Middle frontal gyrus (tissue), 1 donor: Measurements from ENCODE around the gene TSPAN15.

Experiments
- DNase-seq: peaks from one replicate; pipeline ENCODE4 v3.0.0-alpha.2; 2015; ENCODE audit warnings: low spot score; ENCODE audit errors: extremely low spot score

TSPAN15 gene

GRCh38 chr10:69451209-69451783 lies at the start of gene TSPAN15:
TSS of gene TSPAN15 (plus strand) at chr10:69451465. CDS start at chr10:69451595, 130 bp downstream.
- DNase-seq: peak; percentile 82

- no peak for DNase-seq
Observed at GRCh38 chr10:69402386-69402785, 48.9 kb upstream of the TSPAN15 start.

GRCh38 chr10:69403066-69403465 lies 48.2 kb upstream of the TSPAN15 start:
- DNase-seq: no peak

GRCh38 chr10:69403519-69403918 lies 47.7 kb upstream of the TSPAN15 start:
- DNase-seq: no peak

- no peak for DNase-seq
Observed at GRCh38 chr10:69404786-69405185, 46.5 kb upstream of the TSPAN15 start.

- DNase-seq: no peak
Observed at GRCh38 chr10:69405221-69405620, 46.0 kb upstream of the TSPAN15 start.

- DNase-seq: no peak
Observed at GRCh38 chr10:69406302-69406811, 44.9 kb upstream of the TSPAN15 start.

GRCh38 chr10:69406816-69407580 lies 44.3 kb upstream of the TSPAN15 start:
- no peak for DNase-seq

GRCh38 chr10:69407621-69408301 lies 43.5 kb upstream of the TSPAN15 start:
- DNase-seq: no peak

GRCh38 chr10:69408318-69409175 lies 42.7 kb upstream of the TSPAN15 start:
- peak; percentile 68 for DNase-seq

- DNase-seq: no peak
Observed at GRCh38 chr10:69409176-69409495, 42.1 kb upstream of the TSPAN15 start.

GRCh38 chr10:69409968-69410367 lies 41.3 kb upstream of the TSPAN15 start:
- DNase-seq: no peak

GRCh38 chr10:69410487-69410886 lies 40.8 kb upstream of the TSPAN15 start:
- no peak for DNase-seq

- no peak for DNase-seq
Observed at GRCh38 chr10:69411476-69411875, 39.8 kb upstream of the TSPAN15 start.

- DNase-seq: no peak
Observed at GRCh38 chr10:69412232-69412790, 39.0 kb upstream of the TSPAN15 start.

GRCh38 chr10:69413221-69413865 lies 37.9 kb upstream of the TSPAN15 start:
- peak; percentile 18 for DNase-seq

GRCh38 chr10:69414036-69415018 lies 36.9 kb upstream of the TSPAN15 start:
- no peak for DNase-seq

GRCh38 chr10:69415049-69415448 lies 36.2 kb upstream of the TSPAN15 start:
- DNase-seq: no peak

GRCh38 chr10:69415951-69416350 lies 35.3 kb upstream of the TSPAN15 start:
- no peak for DNase-seq
